Esophagus squamous epithelium (tissue), 5 donors: ENCODE measurements around the gene ZNF428. TPM values are rescaled to one million over a fixed set of nuclear protein-coding genes. Genes with fewer than 3 reads are reported as not detected.

ENCODE experiments used
- DNase-seq: peaks from one replicate; lab custom pipeline; 2025; lab: John Stamatoyannopoulos, UW
- H3K27ac ChIP-seq, 4 donors: fragments of 200-600 bp; sonication (generic); one replicate each; pipeline ENCODE4 v1.5.1; 2016 to 2019; ENCODE audit warnings: mild to moderate bottlenecking in 1 of 4
- H3K27me3 ChIP-seq, 4 donors: fragments of 200-600 bp; sonication (generic); 1 replicate in 3 of 4; 2 replicates in 1 of 4; pipeline versions ENCODE4 v1.5.1 to v1.6.0; 2017 to 2021; ENCODE audit warnings: antibody characterized with exemption in 1 of 4
- H3K36me3 ChIP-seq, 3 donors: fragments of 200-600 bp; sonication (generic); one replicate each; pipeline ENCODE4 v1.5.1; 2016 to 2019
- H3K4me1 ChIP-seq, 3 donors: fragments of 200-600 bp; sonication (generic); one replicate each; pipeline ENCODE4 v1.5.1; 2017 to 2019
- H3K4me3 ChIP-seq, 4 donors: fragments of 200-600 bp; sonication (generic); 1 replicate in 3 of 4; 2 replicates in 1 of 4; pipeline ENCODE4 v1.5.1; 2016 to 2019; ENCODE audit warnings: mild to moderate bottlenecking in 2 of 4, moderate library complexity in 1 of 4
- H3K9me3 ChIP-seq, 3 donors: fragments of 200-600 bp; sonication (generic); one replicate each; pipeline ENCODE4 v1.5.1; 2016 to 2019
- CTCF ChIP-seq, 6 experiments: fragments of 450-650 bp in 4 of 6; fragments of 200-600 bp in 2 of 6; sonication (generic) in 2 of 6; IDR thresholded peaks; one replicate each; pipeline ENCODE4 v1.5.1; 2016 to 2019; ENCODE audit warnings: antibody characterized with exemption in 6 of 6, mild to moderate bottlenecking in 4 of 6, moderate library complexity in 4 of 6
- POLR2A ChIP-seq, 4 donors: fragments of 450-650 bp; IDR thresholded peaks; one replicate each; pipeline ENCODE4 v1.6.1; 2017; ENCODE audit warnings: antibody characterized with exemption in 4 of 4, mild to moderate bottlenecking in 4 of 4, moderate library complexity in 3 of 4
- WGBS, 2 donors: methylation state at CpG; one replicate each; pipeline ENCODE4 v1.1.5; 2018; 5-methylcytosine and 5-hydroxymethylcytosine counted together
- intact Hi-C: fragments of 100-400 bp; cut with DNase I; formaldehyde crosslinking; loops from one replicate; pipeline ENCODE4 v1.15.0; 2022
- small RNA-seq, 4 donors: library from RNA; depleted of rRNA; stranded (forward); fragments of <200 nt; gene quantifications; one replicate each; pipeline ENCODE3, GENCODE V24; 2016
- total RNA-seq, 4 donors: library from RNA; depleted of rRNA; stranded (reverse); fragments of >200 nt; gene quantifications; one replicate each; pipeline ENCODE4 v1.1.0, GENCODE V29; 2016
- donor health status: DM: yes; HTN: yes; CAD: no.

Gene ZNF428
- total RNA-seq, 4 donors from 2014 or later, result 7.9 to 19.3 (median 11.8) TPM

GRCh38 chr19:43560687-43561086 lies 58.7 kb downstream of the ZNF428 start:
- peaks cover 5 to 12% (median 5%) of the 10 kb centered on the region in 3 donors for H3K4me1 ChIP-seq
- no peak overlapping the region for H3K4me3 ChIP-seq
- H3K27me3 ChIP-seq, result no peaks in the 10 kb centered on the region
- intact Hi-C loops, result no loop called here
- no peaks in the 10 kb centered on the region for H3K9me3 ChIP-seq
- H3K27ac ChIP-seq, result no peak overlapping the region
- no peak for TF ChIP-seq POLR2A (IDR thresholded peaks at IDR 0.05)
- TF ChIP-seq CTCF (IDR thresholded peaks at IDR 0.05), result no peak
- DNase-seq, result no peak
- H3K36me3 ChIP-seq, result peaks cover 5 to 65% (median 6%) of the 10 kb centered on the region in 3 donors
- 75 to 76% methylated on average over 4 to 6 of the region's 6 CpGs for WGBS, 2 donors

Small RNA genes within 50 kb of the gene (small RNA-seq; reads per million reads assigned to genes)
- 0 reads per million in 4 donors for gene RN7SL368P

Other genes starting within 250 kb of the ZNF428 start
- gene TEX101, start 204.7 kb downstream of the ZNF428 start, total RNA-seq, result 1 to 10 TPM in 1 of 4 donors, under 1 TPM in 1, not detected in 2; 0.53 to 3.4 TPM
- gene LYPD3, start 154.0 kb downstream of the ZNF428 start, total RNA-seq, result 100 to 1,000 TPM; 312 to 823 (median 569) TPM
- 10 to 100 TPM; 45.3 to 92.8 (median 61.9) TPM for gene PHLDB3, start 114.9 kb downstream of the ZNF428 start, total RNA-seq
- 100 to 1,000 TPM in 2 of 4 donors, 10 to 100 TPM in 2; 66.6 to 126 (median 98.5) TPM for gene ETHE1, start 92.4 kb downstream of the ZNF428 start, total RNA-seq
- gene ZNF575, start 86.4 kb downstream of the ZNF428 start, total RNA-seq, result not detected
- 10 to 100 TPM; 12.3 to 23.8 (median 18.6) TPM for gene XRCC1, start 44.1 kb downstream of the ZNF428 start, total RNA-seq
- gene PINLYP, start 43.8 kb downstream of the ZNF428 start, total RNA-seq, result 10 to 100 TPM in 2 of 4 donors, 1 to 10 TPM in 2; 1.9 to 23.3 (median 9.3) TPM
- 10 to 100 TPM in 3 of 4 donors, 1 to 10 TPM in 1; 9.6 to 18.4 (median 15.1) TPM for gene IRGQ, start 23.5 kb downstream of the ZNF428 start, total RNA-seq
- gene ZNF576, start 23.0 kb downstream of the ZNF428 start, total RNA-seq, result 10 to 100 TPM in 2 of 4 donors, 1 to 10 TPM in 2; 4.2 to 16.8 (median 10.0) TPM
- under 1 TPM in 1 of 4 donors, not detected in 3; 0.38 TPM for gene SRRM5, start 7.5 kb downstream of the ZNF428 start, total RNA-seq
- 10 to 100 TPM in 3 of 4 donors, 1 to 10 TPM in 1; 8.8 to 22.8 (median 10.5) TPM for gene CADM4, start 20.2 kb upstream of the ZNF428 start, total RNA-seq
- gene PLAUR, start 50.5 kb upstream of the ZNF428 start, total RNA-seq, result 10 to 100 TPM in 1 of 4 donors, 1 to 10 TPM in 3; 6.7 to 31.9 (median 8.0) TPM
- not detected for gene IRGC, start 96.4 kb upstream of the ZNF428 start, total RNA-seq
- 10 to 100 TPM; 16.0 to 22.7 (median 21.1) TPM for gene SMG9, start 135.3 kb upstream of the ZNF428 start, total RNA-seq
- gene KCNN4, start 161.3 kb upstream of the ZNF428 start, total RNA-seq, result 10 to 100 TPM in 1 of 4 donors, 1 to 10 TPM in 3; 3.2 to 16.9 (median 5.3) TPM
- 10 to 100 TPM in 3 of 4 donors, 1 to 10 TPM in 1; 9.9 to 32.0 (median 22.4) TPM for gene LYPD5, start 182.8 kb upstream of the ZNF428 start, total RNA-seq
- 10 to 100 TPM in 1 of 4 donors, 1 to 10 TPM in 3; 1.5 to 19.1 (median 6.5) TPM for gene ZNF283, start 207.7 kb upstream of the ZNF428 start, total RNA-seq